HepG2 (cell line): ENCODE data around the gene ORMDL3. TPM values are rescaled to one million over a fixed set of nuclear protein-coding genes. Genes with fewer than 3 reads are reported as not detected.
A peak's percentile ranks its signal among the peaks of the same experiment; 100 is the strongest.
"Not testable (repeated sequence)": the region's sequence is repeated elsewhere in the genome, so short reads cannot be mapped to it uniquely, and the experiment has no call there.

Experiments
- ATAC-seq: fragments of 200-7000 bp; cut with Tn5 transposase; 3 replicates; pipeline ENCODE4 v1.9.1; 2020; ENCODE audit warnings: mild to moderate bottlenecking, moderate library complexity
- BruUV-seq: library from RNA; stranded (reverse); fragments of 400-500 nt; replicated peaks from 2 replicates; lab custom pipeline; 2021; lab: Mats Ljungman, UMichigan
- CTCF ChIA-PET: fragments of 300-600 bp; formaldehyde crosslinking; extraction: SDS; loops from one replicate; lab custom pipeline; 2021; ENCODE audit warnings: low total read pairs, inconsistent platforms, low intra/inter-chr PET ratio; lab: Yijun Ruan, JAX
- POLR2A ChIA-PET: fragments of 350-600 bp; sonication (Branson Sonifier 250); formaldehyde crosslinking; loops from one replicate; lab custom pipeline; 2020; ENCODE audit warnings: antibody characterized with exemption, inconsistent platforms; lab: Yijun Ruan, JAX
- DNase-seq: peaks from one replicate; pipeline ENCODE4 v3.0.0-alpha.2; 2015; ENCODE audit warnings: low spot score
- FAIRE-seq: peaks from 3 replicates; lab custom pipeline; 2011; peaks lifted over from hg19 to GRCh38; lab: Jason Lieb, UNC
- H2AFZ ChIP-seq: one replicate; pipeline ENCODE4 v1.6.1; 2011; ENCODE audit warnings: low read length, inconsistent platforms
- H3K27ac ChIP-seq: fragments of 300-600 bp; 3 replicates; pipeline ENCODE4 v1.8.0; 2011; ENCODE audit warnings: mixed run types, mild to moderate bottlenecking, mixed read lengths, low read length, inconsistent platforms; ENCODE audit not compliant: insufficient read depth; ENCODE audit errors: extremely low read length
- H3K27me3 ChIP-seq, 2 experiments: fragments of 200-600 bp in 1 of 2; 2 replicates in 1 of 2; 3 replicates in 1 of 2; pipeline versions ENCODE4 v1.6.0 to v1.8.0; 2011; ENCODE audit warnings: low read length in 2 of 2, mild to moderate bottlenecking in 2 of 2, moderate library complexity in 2 of 2, inconsistent platforms in 1 of 2; ENCODE audit not compliant: insufficient read depth in 2 of 2, control insufficient read depth in 1 of 2
- H3K36me3 ChIP-seq, 2 experiments: fragments of 200-600 bp in 1 of 2; replicated peaks in 1 of 2; 2 replicates in 1 of 2; 3 replicates in 1 of 2; pipeline versions ENCODE4 v1.5.1 to v1.8.0; 2011; ENCODE audit warnings: low read length in 2 of 2, inconsistent platforms in 1 of 2; ENCODE audit not compliant: insufficient read depth in 2 of 2, control insufficient read depth in 1 of 2
- H3K4me1 ChIP-seq: 2 replicates; pipeline ENCODE4 v1.5.1; 2012; ENCODE audit warnings: low read length, inconsistent platforms; ENCODE audit not compliant: insufficient read depth
- H3K4me2 ChIP-seq: 2 replicates; pipeline ENCODE4 v1.6.0; 2011; ENCODE audit warnings: low read depth, low read length, inconsistent platforms
- H3K4me3 ChIP-seq, 3 experiments: fragments of 200-600 bp in 1 of 3; sonication (generic), shearing (Covaris generic) in 1 of 3; replicated peaks in 1 of 3; 2 replicates each; pipeline ENCODE4 v1.5.1; 2011 to 2016; ENCODE audit warnings: low read length in 3 of 3, inconsistent platforms in 2 of 3, low read depth in 2 of 3, mild to moderate bottlenecking in 2 of 3, control low read depth in 1 of 3, mixed read lengths in 1 of 3; ENCODE audit not compliant: insufficient read depth in 1 of 3
- H3K79me2 ChIP-seq: one replicate; pipeline ENCODE4 v1.6.1; 2011; ENCODE audit warnings: low read length, inconsistent platforms; ENCODE audit not compliant: insufficient read depth
- H3K9ac ChIP-seq: 2 replicates; pipeline ENCODE4 v1.6.0; 2011; ENCODE audit warnings: mild to moderate bottlenecking, low read depth, low read length, inconsistent platforms; ENCODE audit not compliant: insufficient read depth
- H3K9me3 ChIP-seq: 2 replicates; pipeline ENCODE4 v1.5.1; 2012; ENCODE audit warnings: mild to moderate bottlenecking, low read length
- H4K20me1 ChIP-seq: 2 replicates; pipeline ENCODE4 v1.6.0; 2011; ENCODE audit warnings: inconsistent platforms, mild to moderate bottlenecking, low read length, moderate library complexity; ENCODE audit not compliant: insufficient read depth
- FOXK2 ChIP-seq: fragments of 450-650 bp; IDR thresholded peaks from 2 replicates; pipeline ENCODE4 v1.6.1; 2016
- ZNF264 ChIP-seq: sonication (generic); formaldehyde crosslinking; IDR thresholded peaks from 2 replicates; pipeline ENCODE4 v1.4.0; 2020; ENCODE audit warnings: missing genetic modification reagents
- ZNF33B ChIP-seq: sonication (generic); formaldehyde crosslinking; IDR thresholded peaks from 2 replicates; pipeline ENCODE4 v1.5.1; 2020; ENCODE audit warnings: mild to moderate bottlenecking, missing genetic modification reagents
- ZNF766 ChIP-seq: sonication (generic); formaldehyde crosslinking; IDR thresholded peaks from 2 replicates; pipeline ENCODE4 v1.5.0; 2020; ENCODE audit warnings: missing genetic modification reagents, borderline replicate concordance
- ZNF839 ChIP-seq: sonication (generic); formaldehyde crosslinking; IDR thresholded peaks from 2 replicates; pipeline ENCODE4 v1.4.0; 2020; ENCODE audit warnings: missing genetic modification reagents, mild to moderate bottlenecking, borderline replicate concordance
- WGBS: methylation state at CpG from one replicate; pipeline ENCODE4 v1.1.6; 2017; ENCODE audit warnings: low lambda C conversion rate; 5-methylcytosine and 5-hydroxymethylcytosine counted together
- in situ Hi-C: cut with HindIII; loops from 2 replicates; pipeline ENCODE4 v1.10.0; 2017; ENCODE audit warnings: low pct_unique_long_range_greater_than_20kb; ENCODE audit not compliant: extremely low pct_ligation_motif_present
- intact Hi-C: fragments of 100-400 bp; cut with micrococcal nuclease; formaldehyde crosslinking; loops from one replicate; pipeline ENCODE4 v1.10.0; 2022; ENCODE audit not compliant: unreplicated experiment
- polyA plus RNA-seq, 8 experiments: library from polyadenylated mRNA; depleted of rRNA in 3 of 8; stranded (reverse) in 7 of 8; unstranded in 1 of 8; fragments of >200 nt; fragmentation: Illumina TruSeq in 4 of 8; extraction: Trizol in 4 of 8; gene quantifications; 2 replicates each; pipeline versions ENCODE4 v1.2.1 to v1.2.3, GENCODE V29; 2011 to 2016; ENCODE audit warnings: low read depth in 4 of 8, missing spikeins in 1 of 8, mixed read lengths in 1 of 8; ENCODE audit not compliant: insufficient read depth in 1 of 8
- total RNA-seq, 5 experiments: library from RNA; depleted of rRNA; stranded (reverse); fragments of >200 nt; fragmentation: Illumina TruSeq; extraction: Trizol; gene quantifications; 2 replicates each; pipeline ENCODE4 v1.2.3, GENCODE V29; 2016; ENCODE audit warnings: low read depth in 1 of 5
- TF ChIP-seq, protein P1 (sequence below): IDR thresholded peaks from 2 replicates; pipeline ENCODE4 v1.6.1; 2012; ENCODE audit warnings: low read length, improper control_type of control experiment
- TF ChIP-seq, protein P2 (sequence below): sonication (generic); formaldehyde crosslinking; IDR thresholded peaks from 2 replicates; pipeline ENCODE4 v1.4.0; 2020; ENCODE audit warnings: mild to moderate bottlenecking, missing genetic modification reagents
- TF ChIP-seq, protein P3 (sequence below): sonication (generic); formaldehyde crosslinking; conservative IDR thresholded peaks from 2 replicates; pipeline ENCODE4 v1.8.1; 2023; ENCODE audit warnings: missing genetic modification reagents
- TF ChIP-seq, protein P4 (sequence below): sonication (generic); formaldehyde crosslinking; IDR thresholded peaks from 2 replicates; pipeline ENCODE4 v1.5.1; 2020; ENCODE audit warnings: mild to moderate bottlenecking, missing genetic modification reagents

ORMDL3 gene
- total and polyA plus RNA-seq, 2 of the 13 experiments (the other 11 are each of a cell fraction or from before 2014, with no cell fraction given) = 181 to 384 TPM

DNA sequence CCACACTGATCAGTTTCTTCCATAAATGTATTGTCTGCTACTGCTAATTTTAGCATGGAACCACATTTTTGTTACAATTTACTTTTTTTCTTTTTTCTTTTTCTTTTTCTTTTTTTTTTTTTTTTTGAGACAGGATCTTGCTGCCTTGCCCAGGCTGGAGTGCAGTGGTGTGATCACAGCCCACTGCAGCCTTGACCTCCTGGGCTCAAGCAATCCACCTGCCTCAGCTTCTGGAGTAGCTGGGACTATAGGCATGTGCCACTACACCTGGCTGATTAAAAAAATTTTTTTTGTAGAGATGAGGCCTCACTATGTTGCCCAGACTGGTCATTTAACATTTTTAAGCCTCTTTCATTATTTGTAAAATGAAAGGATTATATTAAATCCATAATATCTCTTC is 40.3 kb downstream of the ORMDL3 start (continued):
- TF ChIP-seq, protein P1, sequence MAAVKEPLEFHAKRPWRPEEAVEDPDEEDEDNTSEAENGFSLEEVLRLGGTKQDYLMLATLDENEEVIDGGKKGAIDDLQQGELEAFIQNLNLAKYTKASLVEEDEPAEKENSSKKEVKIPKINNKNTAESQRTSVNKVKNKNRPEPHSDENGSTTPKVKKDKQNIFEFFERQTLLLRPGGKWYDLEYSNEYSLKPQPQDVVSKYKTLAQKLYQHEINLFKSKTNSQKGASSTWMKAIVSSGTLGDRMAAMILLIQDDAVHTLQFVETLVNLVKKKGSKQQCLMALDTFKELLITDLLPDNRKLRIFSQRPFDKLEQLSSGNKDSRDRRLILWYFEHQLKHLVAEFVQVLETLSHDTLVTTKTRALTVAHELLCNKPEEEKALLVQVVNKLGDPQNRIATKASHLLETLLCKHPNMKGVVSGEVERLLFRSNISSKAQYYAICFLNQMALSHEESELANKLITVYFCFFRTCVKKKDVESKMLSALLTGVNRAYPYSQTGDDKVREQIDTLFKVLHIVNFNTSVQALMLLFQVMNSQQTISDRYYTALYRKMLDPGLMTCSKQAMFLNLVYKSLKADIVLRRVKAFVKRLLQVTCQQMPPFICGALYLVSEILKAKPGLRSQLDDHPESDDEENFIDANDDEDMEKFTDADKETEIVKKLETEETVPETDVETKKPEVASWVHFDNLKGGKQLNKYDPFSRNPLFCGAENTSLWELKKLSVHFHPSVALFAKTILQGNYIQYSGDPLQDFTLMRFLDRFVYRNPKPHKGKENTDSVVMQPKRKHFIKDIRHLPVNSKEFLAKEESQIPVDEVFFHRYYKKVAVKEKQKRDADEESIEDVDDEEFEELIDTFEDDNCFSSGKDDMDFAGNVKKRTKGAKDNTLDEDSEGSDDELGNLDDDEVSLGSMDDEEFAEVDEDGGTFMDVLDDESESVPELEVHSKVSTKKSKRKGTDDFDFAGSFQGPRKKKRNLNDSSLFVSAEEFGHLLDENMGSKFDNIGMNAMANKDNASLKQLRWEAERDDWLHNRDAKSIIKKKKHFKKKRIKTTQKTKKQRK = no peak
- TF ChIP-seq ZNF766 (CRISPR knock-in tag) = no peak
- no peak for TF ChIP-seq ZNF264
- TF ChIP-seq, protein P2, sequence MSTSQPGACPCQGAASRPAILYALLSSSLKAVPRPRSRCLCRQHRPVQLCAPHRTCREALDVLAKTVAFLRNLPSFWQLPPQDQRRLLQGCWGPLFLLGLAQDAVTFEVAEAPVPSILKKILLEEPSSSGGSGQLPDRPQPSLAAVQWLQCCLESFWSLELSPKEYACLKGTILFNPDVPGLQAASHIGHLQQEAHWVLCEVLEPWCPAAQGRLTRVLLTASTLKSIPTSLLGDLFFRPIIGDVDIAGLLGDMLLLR = no peak
- 0 out of 2 replicates have a peak, but pooled peaks have one; percentile 13 for TF ChIP-seq FOXK2
- no peak for TF ChIP-seq ZNF33B (CRISPR knock-in tag)
- TF ChIP-seq ZNF839 (CRISPR knock-in tag) = no peak
- TF ChIP-seq, protein P3, sequence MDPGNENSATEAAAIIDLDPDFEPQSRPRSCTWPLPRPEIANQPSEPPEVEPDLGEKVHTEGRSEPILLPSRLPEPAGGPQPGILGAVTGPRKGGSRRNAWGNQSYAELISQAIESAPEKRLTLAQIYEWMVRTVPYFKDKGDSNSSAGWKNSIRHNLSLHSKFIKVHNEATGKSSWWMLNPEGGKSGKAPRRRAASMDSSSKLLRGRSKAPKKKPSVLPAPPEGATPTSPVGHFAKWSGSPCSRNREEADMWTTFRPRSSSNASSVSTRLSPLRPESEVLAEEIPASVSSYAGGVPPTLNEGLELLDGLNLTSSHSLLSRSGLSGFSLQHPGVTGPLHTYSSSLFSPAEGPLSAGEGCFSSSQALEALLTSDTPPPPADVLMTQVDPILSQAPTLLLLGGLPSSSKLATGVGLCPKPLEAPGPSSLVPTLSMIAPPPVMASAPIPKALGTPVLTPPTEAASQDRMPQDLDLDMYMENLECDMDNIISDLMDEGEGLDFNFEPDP (CRISPR knock-in tag) = no peak
- TF ChIP-seq, protein P4, sequence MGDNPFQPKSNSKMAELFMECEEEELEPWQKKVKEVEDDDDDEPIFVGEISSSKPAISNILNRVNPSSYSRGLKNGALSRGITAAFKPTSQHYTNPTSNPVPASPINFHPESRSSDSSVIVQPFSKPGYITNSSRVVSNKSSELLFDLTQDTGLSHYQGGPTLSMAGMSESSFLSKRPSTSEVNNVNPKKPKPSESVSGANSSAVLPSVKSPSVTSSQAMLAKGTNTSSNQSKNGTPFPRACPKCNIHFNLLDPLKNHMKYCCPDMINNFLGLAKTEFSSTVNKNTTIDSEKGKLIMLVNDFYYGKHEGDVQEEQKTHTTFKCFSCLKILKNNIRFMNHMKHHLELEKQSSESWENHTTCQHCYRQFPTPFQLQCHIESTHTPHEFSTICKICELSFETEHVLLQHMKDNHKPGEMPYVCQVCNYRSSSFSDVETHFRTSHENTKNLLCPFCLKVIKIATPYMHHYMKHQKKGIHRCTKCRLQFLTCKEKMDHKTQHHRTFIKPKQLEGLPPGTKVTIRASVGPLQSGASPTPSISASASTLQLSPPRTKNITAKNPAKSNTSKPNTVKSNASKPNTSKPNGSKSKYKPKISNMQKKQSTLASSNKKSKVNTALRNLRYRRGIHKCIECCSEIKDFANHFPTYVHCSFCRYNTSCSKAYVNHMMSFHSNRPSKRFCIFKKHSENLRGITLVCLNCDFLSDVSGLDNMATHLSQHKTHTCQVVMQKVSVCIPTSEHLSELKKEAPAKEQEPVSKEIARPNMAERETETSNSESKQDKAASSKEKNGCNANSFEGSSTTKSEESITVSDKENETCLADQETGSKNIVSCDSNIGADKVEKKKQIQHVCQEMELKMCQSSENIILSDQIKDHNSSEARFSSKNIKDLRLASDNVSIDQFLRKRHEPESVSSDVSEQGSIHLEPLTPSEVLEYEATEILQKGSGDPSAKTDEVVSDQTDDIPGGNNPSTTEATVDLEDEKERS (CRISPR knock-in tag) = no peak

DNA sequence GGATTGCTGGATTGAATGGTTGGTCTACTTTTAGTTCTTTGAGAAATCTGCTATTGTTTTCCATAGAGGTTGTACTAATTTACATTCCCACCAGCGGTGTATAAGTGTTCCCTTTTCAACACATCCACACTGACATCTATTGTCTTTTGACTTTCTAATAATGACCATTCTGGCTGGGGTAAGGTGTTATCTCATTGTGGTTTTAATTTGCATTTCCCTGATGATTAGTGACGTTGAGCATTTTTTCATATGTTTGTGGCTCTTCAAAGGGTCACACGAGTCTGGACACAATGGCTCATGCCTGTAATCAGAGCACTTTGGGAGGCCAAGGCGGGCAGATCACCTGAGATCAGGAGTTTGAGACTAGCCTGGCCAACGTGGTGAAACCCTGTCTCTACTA is 41.3 kb downstream of the ORMDL3 start:
- 10% methylated on average over 5 of the region's 5 CpGs for WGBS
- CTCF ChIA-PET, intact Hi-C loops, FAIRE-seq, H3K27ac ChIP-seq, DNase-seq, H3K4me3 ChIP-seq, H3K27me3 ChIP-seq, H3K79me2 ChIP-seq, H3K9me3 ChIP-seq, H3K4me2 ChIP-seq, ATAC-seq, H3K36me3 ChIP-seq, H3K9ac ChIP-seq, BruUV-seq, H3K4me1 ChIP-seq, H4K20me1 ChIP-seq, H2AFZ ChIP-seq, POLR2A ChIA-PET, in situ Hi-C loops: not testable (repeated sequence)
